ENCODE measurements around the gene SLC2A5.

DNA sequence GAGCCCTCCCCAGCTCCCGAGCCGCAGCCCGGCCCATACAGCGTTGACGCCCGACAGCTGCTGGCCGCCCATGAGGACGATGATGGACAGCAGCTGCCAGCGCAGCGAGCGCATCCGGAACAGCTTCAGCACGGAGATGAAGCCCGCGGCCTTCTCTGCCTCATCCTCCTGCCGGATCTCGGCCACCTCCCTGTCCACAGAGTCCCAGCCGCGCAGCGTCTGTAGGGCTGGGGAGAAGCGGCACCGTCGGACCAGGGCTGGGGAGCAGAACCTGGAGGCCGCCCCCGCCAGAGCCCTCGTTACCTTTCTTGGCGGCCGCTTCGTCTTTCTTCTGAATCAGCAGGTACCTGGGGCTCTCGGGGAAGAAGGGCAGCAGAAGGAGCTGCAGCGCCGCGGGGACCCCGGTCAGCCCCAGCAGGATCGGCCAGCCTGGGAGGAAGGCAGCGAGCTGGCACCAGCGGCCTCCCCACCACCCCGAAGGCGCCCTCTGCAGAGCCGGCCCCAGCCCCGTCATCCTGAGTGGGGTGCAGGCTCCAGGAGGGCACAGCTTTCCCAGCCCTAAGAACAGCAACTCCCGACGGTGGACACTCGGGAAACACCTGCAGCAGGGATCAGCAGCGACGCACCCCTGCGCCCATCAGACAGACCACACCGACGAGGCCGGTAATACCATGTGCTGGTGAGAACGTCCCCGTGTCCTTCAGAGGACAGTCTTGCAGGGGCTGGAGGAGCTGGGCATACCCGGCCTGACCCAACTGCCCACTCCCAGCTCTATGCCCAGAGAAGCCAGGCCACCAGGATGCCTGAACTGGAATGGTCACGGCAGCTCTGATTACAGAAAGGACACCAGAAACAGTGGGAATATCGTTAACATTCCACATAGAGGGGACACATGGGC is 29.4 kb downstream of the SLC2A5 start:
- TF ChIP-seq EZH2 (IDR thresholded peaks at IDR 0.05; ENCODE audit: borderline replicate concordance, low read depth, low read length, severe bottlenecking) (no peak), MAX (IDR thresholded peaks at IDR 0.05; ENCODE audit: insufficient read depth, insufficient read length) (no peak)

Data from endothelial cell of umbilical vein (primary cell).